CD4-positive, alpha-beta T cell treated with Interleukin-4 for 1 hour (primary cell): ENCODE data around the gene FAM168B.

Experiments used
- DNase-seq, 2 donors: peaks; one replicate each; pipeline ENCODE4 v3.0.0-alpha.2; 2020 to 2022

The FAM168B gene

GRCh38 chr2:131055169-131056065 is 37.8 kb downstream of the FAM168B start:
- no peak for DNase-seq

- DNase-seq, result no peak
Measured at GRCh38 chr2:131054488-131054887, 38.8 kb downstream of the FAM168B start.

DNA sequence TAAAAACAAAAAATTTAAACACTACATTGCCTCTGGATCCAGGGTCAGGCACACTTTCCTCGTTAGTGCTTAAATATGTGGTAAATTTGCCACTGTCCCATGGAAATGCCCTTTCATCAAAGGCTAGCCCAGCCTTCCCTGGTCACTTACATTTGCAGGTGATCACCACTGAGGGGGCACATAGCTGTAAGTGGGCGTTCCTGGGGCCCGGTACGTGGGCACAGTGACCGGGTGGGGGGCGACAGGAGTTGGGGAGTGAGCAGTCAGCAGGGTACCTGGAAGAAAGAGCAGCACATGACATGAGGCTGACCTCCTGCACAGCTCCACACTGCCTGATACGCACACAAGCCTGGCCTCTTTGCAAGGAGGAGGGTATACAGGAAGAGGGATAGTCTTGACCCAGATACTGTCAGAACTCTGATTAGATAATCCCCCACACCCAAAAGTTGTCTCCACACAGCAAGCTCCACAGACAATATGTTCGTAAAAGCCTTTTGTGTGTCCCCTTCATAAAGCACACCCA is 40.5 kb downstream of the FAM168B start:
- no peak for DNase-seq

DNA sequence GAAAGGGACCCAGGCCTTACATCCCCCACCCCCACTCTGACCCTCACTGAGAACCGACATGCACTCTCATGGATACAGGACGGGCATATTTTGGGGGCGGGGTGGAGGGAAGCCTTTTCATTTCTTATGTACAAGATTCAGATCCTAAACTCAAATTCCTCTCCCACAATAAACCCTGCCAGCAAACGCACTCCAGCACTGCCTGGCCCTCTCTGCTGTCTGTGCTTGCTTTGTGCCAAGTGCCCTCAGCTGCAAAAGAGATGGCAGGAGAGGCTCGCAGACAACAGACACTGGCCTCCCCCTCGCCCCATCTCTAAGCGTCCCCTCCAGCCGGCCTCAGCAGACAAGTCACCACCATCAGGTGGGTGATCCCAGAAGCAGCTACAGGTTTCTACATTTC is 42.4 kb downstream of the FAM168B start:
- no peak for DNase-seq

DNA sequence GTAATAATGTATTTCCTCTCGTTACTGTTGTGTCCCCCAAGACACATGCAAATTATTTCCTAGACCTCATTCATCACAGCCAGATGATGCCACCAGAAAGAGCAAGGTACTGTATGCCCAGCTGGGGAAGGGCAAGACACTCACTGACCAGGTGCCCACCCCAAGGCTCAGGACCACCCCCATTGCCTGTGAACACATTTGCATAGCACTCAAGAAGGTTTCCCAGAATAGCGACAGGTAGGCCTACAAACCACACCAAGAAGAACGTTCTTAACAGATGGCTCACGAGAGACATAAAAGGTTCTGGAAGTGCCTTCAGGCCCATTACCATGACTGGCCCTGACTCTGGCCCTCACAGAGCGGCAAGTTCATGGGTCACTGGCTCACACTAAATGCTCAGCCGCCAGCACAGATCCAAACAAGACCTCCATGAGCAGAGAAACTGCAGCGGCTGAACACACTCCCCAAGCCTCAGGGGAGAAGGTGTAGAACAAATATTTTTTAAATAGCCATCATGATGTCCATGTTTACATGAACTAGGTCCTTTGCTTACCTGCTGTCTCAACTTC is 44.0 kb downstream of the FAM168B start:
- DNase-seq, result no peak

DNA sequence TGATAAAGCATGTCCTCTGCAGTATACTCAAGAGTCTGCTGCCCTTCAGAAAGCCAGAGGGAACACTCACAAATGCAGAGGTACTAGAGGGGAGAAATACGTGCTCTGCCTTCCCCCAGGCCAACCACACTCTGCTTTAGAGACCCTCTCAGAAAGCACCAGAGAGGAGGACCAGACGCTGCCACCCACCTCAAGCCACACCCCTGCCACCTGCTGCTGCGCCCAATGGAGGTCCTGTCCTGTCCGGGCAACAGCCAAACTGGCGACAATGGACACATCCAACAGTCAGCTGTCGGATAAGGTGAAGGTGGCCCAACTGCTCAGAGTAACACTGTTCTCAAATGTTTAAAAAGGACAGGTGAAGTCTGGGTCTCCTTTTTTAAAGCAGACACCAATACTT is 44.6 kb downstream of the FAM168B start:
- DNase-seq, result no peak

DNA sequence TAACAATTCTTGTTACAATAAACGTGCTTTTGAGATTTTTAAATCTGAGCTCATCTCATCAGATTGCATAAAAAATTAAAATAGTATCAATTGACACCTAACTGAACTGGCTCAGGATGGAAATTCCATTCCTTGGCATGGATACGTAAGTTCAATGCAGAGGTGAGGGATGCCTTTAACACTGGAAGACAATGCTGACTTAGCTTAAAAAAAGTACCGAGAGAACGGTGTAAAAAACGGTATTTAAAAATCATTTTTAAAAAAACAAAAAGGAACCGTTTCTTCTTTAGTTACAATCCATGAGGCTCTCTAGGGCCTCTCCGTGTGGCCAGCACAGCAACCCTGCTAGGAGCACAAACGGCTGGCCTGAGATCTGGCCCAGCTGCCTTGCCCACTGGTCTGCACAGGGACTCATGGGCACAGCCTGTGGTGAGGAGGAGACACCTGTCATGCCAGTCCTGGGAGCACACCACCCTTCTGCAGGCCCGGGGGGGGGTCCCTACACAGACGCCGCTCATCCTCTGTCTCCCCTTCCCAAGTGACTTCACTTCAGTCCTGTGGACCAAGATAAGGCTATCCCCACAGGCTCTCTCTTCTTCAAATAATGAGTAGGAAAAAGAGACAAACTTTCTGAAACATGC is 45.2 kb downstream of the FAM168B start:
- no peak for DNase-seq

DNA sequence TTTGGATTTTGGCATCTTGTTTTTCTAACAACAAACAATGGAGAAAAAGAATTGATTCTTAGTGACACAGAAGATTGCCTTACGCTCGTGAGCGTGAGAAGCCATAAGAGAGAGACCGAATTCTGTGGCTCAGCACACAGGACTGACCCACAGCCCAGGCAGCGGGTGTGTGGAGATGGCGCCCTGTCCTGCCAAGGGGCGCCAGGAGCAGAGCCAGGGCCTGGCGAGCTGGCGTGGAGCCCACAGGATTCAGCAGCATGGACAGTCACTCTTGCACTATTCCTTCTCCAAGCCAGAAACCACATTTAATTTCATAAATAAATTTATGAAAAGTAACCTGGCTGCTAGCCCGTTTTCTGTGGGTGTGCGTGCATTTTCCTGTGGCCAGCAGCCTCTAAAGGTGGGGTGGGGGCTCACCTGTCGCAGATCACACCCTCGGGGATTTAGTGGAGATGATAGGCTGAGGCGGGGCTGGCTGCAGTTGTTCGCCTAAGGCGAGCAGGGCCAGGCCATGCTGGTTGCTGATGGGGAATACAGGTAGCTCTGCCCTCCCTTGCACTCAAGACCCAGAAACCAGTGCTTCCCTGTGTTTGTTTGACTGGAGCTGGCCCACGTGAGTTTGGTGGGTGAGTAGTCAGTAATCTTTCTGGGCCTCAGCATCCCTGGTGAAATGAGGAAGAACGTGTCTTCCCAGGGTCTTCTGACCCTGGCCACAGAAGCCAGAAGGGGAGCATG is 46.2 kb downstream of the FAM168B start:
- no peak for DNase-seq

GRCh38 chr2:131046028-131046917 is 47.0 kb downstream of the FAM168B start:
- no peak for DNase-seq

DNA sequence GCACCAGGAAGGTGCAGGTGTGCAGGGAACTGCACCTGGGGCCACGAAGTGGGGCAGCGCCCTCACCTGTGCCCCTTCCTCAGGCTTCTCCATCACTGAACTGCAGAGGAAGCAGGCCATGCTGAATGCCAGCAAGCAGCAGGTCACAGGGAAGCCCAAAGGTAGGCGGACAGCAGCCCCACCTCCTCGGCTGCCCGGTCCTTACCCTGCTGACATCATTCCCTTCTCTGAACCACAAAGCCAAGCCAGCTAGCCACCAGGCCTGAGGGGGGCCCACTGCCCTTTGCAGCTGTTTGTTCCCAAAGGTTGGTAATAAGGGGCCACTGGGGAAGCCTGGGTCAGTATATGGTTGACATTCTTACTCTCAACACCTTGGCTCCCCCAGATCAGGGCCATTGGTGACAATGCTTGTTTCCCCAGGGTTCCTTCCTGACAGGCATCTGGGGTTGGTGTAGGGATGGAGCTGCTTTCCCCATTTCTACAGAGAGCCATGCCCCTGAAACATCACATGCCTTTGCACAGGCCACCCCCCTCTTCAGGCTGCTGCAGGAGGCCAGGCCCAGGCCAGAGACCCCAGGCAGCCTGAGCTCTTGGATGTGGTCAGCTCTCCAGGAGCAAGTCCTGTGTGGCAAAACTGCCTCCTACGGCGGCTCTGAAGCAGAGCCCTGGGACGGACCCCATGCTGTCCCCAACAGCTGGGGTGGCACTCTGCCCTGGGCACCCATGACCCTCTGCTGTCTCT is 47.8 kb downstream of the FAM168B start:
- no peak for DNase-seq

- DNase-seq, result no peak
Measured at GRCh38 chr2:131044757-131045150, 48.5 kb downstream of the FAM168B start.

DNA sequence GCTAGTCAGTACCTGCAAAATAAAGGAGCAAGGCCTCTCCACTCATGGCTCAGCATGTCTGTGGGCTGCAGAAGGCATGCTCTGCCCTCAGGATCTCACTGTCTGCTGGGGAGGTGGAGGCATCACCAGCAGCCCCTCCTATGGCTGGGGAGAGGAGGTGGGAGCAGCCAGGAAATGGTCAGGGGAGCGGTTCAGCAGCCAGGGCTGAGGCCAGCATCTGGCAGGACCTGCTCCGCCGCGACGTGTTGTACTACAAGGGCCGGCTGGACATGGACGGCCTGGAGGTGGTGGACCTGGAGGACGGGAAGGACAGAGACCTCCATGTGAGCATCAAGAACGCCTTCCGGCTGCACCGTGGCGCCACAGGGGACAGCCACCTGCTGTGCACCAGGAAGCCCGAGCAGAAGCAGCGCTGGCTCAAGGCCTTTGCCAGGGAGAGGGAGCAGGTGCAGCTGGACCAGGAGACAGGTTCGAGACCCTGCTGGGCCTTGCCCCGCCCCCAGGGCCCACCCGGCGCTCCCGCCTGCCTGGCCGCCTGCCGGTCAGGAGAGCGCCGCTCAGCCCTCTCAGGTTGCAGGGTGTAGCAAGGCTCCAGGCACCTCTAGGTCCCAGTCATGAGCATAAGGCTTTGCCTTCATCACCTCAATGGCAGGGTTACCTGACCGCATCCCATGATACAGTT is 49.0 kb downstream of the FAM168B start:
- no peak for DNase-seq

DNA sequence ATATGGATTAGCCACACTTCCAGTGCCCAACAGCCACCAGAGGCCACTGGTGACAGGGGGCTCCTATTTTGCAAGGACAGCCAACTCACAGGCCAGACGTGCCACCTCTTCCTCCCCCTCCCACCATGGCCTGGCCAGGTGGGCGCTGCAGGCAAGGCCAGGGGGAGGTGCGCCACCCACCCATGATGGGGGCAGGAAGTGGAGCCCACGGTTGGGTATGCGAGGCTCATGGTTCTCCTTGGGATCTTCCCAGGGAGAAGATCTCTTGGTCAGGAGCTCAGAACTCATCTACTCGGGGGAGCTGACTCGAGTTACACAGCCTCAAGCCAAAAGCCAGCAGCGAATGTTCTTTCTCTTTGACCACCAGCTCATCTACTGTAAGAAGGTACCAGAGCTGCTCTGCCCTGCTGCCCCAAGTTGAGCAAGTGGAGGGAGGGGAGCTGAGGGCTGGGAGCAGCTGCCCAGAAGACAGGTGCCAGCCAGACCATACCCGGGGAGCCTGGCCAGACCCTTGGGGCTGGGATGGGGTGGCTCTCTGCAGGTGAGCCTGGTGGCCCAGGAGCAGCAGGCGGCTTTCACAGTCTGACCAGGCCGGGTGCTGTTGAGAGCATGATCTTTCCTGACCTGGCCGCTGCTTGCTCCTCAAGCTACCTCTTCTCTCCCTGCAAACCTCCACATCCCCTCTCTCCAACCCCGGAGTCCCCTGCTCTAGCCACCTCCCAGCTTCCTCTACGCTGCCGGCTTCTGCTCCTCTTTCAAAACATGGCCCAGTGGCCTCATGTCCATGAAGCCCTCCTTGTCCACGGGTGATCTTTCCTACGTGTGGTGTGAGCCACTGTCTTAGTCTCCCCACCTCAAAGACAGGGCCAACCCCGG is 49.8 kb downstream of the FAM168B start:
- no peak for DNase-seq

- no peak for DNase-seq
Measured at GRCh38 chr2:131042148-131042775, 51.0 kb downstream of the FAM168B start.

DNA sequence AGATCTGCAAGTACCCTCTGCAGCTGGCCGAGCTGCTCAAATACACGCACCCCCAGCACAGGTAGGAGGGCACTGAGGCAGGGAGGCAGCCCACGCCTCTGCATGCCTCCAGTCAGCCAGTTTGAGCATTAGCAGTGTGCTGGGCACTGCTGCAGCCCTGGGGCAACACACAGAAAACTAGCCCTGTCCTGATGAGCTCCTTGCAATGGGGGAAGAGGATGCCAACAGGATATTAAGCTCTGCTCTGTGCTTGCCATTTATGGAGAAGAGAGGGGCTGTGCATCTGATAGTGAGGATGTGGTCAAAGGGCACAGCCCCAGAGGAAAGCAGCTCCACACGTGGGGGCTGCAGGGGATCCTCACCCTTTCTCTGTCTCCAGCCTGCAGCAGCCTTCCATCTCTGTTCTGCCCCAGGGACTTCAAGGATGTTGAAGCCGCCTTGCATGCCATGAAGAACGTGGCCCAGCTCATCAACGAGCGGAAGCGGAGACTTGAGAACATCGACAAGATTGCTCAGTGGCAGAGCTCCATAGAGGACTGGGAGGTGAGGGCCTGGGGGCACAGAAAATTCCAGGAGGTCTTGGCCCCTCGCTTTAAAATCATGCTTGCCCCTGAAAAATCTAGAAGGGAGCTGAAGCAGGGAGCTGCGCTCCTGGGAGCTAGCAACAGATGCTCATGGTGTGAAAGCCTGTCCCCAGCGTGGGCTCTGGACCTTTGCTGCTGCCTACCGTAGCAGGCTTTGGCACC is 51.7 kb downstream of the FAM168B start:
- DNase-seq, result no peak

- DNase-seq, result no peak
Measured at GRCh38 chr2:131040661-131041401, 52.4 kb downstream of the FAM168B start.

GRCh38 chr2:131039908-131040660 is 53.2 kb downstream of the FAM168B start:
- DNase-seq, result peak; percentile 19 to 22
